ENCODE results near the gene SH3RF3. TPM values are rescaled to one million over a fixed set of nuclear protein-coding genes. Genes with fewer than 3 reads are reported as not detected.

Gene SH3RF3
- total RNA-seq, 2 donors from 2014 or later, result 1.4 to 17.0 TPM

- TF ChIP-seq POLR2A (IDR thresholded peaks at IDR 0.05) (no peak), CTCF (IDR thresholded peaks at IDR 0.05) (no peak), POLR2AphosphoS5 (IDR thresholded peaks at IDR 0.05) (no peak)
- H3K27me3 ChIP-seq (replicated peaks; ENCODE audit: insufficient read depth), result no peaks in the 10 kb centered on the region
- H3K27ac ChIP-seq, result no peak overlapping the region
- DNase-seq (ENCODE audit: low spot score), result no peak
- H3K9me3 ChIP-seq, result no peaks in the 10 kb centered on the region
- intact Hi-C loops (cut with DNase I), result no loop called here
- no peaks in the 10 kb centered on the region for H3K4me1 ChIP-seq (replicated peaks)
- H3K4me3 ChIP-seq, result no peak overlapping the region
- 91% methylated on average over 13 of the region's 13 CpGs for WGBS
- H3K36me3 ChIP-seq, result no peaks in the 10 kb centered on the region
These were observed 247.9 kb downstream of the SH3RF3 start for GRCh38 chr2:109376796-109377495.

- 93% methylated on average over 7 of the region's 7 CpGs for WGBS
- TF ChIP-seq CTCF (IDR thresholded peaks at IDR 0.05), result no peak
- no peak for TF ChIP-seq POLR2AphosphoS5 (IDR thresholded peaks at IDR 0.05)
- TF ChIP-seq POLR2A (IDR thresholded peaks at IDR 0.05), result no peak
- no peaks in the 10 kb centered on the region for H3K4me1 ChIP-seq (replicated peaks)
- intact Hi-C loops (cut with DNase I), result no loop called here
- no peak overlapping the region for H3K4me3 ChIP-seq
- no peaks in the 10 kb centered on the region for H3K9me3 ChIP-seq
- no peaks in the 10 kb centered on the region for H3K36me3 ChIP-seq
- no peak for DNase-seq (ENCODE audit: low spot score)
- H3K27me3 ChIP-seq (replicated peaks; ENCODE audit: insufficient read depth), result no peaks in the 10 kb centered on the region
- H3K27ac ChIP-seq, result no peak overlapping the region
These were observed 249.0 kb downstream of the SH3RF3 start for GRCh38 chr2:109377976-109378375.

DNA sequence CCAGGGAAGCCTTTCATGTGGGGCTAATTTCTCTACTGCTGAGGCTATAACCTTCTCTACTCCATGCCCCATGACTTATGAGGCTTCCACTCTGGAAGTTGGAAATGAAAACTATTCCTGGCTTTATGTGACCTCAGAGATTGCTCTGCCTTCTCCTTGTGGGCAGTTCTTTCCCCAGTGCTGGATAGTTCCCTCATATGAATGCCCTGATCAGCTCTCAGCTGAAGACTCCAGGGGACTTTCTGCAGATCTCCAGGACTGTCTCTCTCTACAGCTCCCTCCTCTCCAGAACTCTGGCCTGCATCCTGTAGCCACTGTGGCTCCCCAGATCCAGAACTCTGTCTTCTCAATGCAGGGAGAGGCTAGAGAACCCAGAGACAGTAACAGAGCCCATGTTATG lies 249.7 kb downstream of the SH3RF3 start:
- Histone ChIP-seq H3K27me3 (replicated peaks; ENCODE audit: insufficient read depth) (no peaks in the 10 kb centered on the region), H3K9me3 (no peaks in the 10 kb centered on the region), H3K4me1 (replicated peaks) (no peaks in the 10 kb centered on the region), H3K27ac (no peak overlapping the region), H3K4me3 (no peak overlapping the region), H3K36me3 (no peaks in the 10 kb centered on the region)
- DNase-seq (ENCODE audit: low spot score), result no peak
- intact Hi-C loops (cut with DNase I), result no loop called here
- no peak for TF ChIP-seq POLR2A (IDR thresholded peaks at IDR 0.05)
- TF ChIP-seq CTCF (IDR thresholded peaks at IDR 0.05), result no peak
- no peak for TF ChIP-seq POLR2AphosphoS5 (IDR thresholded peaks at IDR 0.05)

DNA sequence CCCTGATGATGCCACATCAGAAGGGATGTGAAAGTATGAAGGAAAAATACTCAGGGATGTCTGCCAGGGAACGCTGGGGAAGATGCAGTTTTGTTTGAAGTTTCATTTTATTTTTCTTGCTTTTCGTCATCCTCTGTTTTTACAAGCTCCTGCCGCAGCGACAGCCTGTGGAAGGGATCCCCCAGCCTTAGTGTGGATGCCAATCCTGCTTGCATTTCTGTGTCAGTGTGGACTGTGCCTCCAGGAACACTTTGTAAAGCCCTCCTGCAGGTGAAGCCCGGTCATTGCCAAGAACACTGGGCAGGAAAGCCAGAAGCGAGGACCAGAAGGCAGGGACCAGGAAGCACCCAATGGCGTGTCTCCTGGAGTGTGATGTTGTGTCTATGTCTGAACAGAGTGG lies 250.5 kb downstream of the SH3RF3 start:
- TF ChIP-seq CTCF (IDR thresholded peaks at IDR 0.05) (no peak), POLR2A (IDR thresholded peaks at IDR 0.05) (no peak), POLR2AphosphoS5 (IDR thresholded peaks at IDR 0.05) (no peak)
- DNase-seq (ENCODE audit: low spot score), result no peak
- WGBS, result 43% methylated on average over 7 of the region's 7 CpGs
- Histone ChIP-seq H3K27ac (no peak overlapping the region), H3K4me3 (no peak overlapping the region), H3K27me3 (replicated peaks; ENCODE audit: insufficient read depth) (no peaks in the 10 kb centered on the region), H3K9me3 (no peaks in the 10 kb centered on the region), H3K36me3 (no peaks in the 10 kb centered on the region), H3K4me1 (replicated peaks) (no peaks in the 10 kb centered on the region)
- intact Hi-C loops (cut with DNase I), result no loop called here
